Stimulated activated CD4-positive, alpha-beta T cell treated with anti-CD3 and anti-CD28 coated beads, Interleukin-1b, Interleukin-23, amount 100 ng/mL, for 48 hours (primary cell): ENCODE data around the gene ANKRD9.

Source experiments
- DNase-seq: peaks from one replicate; pipeline ENCODE4 v3.0.0-alpha.2; 2020

Gene ANKRD9

DNA sequence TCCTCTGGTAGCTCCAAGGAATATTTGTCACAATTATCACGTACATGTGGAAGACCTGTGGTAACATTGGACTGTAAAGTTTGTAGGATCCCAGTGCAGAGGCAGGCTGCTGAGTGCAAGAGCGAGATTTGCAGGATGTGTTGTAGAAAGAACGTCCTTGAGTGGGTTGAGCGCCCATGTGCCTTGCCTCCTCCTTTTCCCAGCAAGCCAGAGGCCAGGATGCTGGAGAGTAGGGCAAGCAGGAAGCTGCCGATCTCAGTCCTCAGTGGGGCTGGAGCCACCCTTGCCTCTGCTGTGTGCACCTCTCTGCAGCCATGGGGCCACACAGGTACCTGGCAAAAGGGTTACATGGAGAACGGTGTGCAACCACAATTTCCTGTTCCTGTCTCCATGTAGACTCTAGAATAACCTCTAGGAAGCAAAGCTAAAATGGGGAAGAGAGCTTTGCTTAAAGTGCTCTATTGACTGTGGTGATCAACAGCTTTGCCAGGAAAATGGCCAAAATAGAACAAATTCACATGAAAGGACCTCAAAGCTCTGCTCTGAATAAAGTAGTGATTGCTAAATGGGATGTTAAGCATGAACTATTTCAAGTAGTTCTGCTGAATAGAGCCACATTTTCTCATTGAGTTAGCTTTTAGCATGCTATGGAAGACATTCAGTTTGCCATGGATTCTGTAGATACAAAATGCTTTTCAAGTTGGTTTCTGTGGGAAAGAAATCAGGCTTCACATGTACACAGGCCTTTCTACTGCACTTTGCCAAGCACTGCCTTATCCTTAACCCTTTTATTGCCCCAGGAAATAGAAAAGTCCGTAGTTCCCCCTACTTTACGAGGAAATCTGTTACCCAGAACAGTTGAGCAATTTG lies 37.4 kb downstream of the ANKRD9 start:
- no peak for DNase-seq

DNA sequence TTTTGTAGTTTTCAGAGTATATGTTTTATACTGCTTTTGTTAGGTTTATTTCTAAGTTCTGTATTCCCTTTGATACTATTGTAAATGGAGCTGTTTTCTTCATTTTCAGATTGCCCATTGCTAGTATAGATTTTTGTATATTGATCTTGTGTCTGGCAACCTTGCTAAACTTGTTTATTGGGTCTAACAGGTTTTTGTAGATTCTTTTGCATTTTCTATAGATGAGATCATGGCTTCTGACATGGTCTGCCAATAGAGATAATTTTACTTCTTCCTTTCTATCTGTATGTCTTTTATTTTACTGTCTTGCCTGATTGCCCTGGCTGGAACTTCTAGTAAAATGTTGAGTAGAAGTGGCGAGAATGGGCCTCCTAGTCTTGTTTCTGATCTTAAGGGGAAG lies 40.3 kb downstream of the ANKRD9 start:
- DNase-seq, result no peak

DNA sequence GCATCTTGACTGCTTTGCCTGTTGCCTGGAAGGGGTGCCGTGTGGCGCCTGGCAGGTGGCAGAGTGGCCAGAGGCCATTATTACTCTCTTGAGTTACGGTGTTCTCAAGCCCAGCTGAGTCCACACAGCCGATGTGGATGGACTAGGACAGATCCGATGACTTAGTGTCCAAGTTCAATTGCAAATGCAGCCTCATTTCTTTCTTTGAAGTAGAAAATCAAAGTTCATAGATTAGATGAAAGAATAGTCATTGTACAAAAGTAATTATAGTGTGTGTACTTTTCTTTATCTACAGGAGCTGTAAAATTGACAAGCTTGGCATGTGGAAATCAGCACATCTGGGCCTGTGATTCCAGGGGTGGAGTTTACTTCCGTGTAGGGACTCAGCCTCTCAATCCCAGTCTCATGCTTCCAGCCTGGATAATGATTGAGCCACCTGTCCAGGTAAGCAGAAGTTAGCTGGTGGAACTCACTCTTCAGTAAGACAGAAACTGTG lies 44.7 kb downstream of the ANKRD9 start:
- no peak for DNase-seq

DNA sequence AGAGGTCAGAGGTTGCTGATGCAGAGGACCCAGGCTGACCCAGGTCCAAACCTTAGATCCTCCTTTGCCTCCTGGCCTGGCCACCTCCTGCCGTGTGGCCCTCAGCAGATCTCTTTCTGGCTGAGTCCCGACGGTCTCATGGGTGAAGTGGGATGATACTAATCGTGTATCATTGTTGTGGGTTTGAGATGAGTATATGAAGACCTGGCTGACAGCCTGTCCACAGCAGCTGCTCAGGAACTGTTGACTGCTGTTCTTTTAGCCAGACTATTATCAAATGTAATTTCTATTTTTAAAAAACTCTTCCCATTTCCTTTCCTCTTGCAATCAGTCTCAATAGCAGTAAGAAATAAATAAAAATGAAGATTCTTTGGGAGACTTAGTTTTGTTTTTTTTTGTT lies 45.6 kb downstream of the ANKRD9 start:
- no peak for DNase-seq

DNA sequence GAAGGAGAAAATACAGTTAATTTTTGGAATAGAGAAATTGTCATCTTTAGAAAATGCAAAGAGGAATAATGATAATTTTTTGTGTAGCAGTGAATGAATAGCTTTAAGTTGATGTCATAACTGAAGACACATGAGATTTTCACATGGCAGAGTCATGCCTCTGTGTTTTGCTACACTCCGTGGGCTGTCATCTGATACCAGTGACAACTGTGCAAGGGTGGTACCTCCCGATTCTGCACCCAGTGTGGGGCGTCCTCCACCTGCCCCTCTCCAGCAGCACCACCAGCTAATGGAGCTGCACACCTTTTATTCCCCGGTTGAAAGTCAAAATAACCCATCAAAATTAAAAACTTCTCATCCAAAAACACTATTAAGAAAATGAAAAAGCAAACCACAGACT lies 47.2 kb downstream of the ANKRD9 start:
- DNase-seq, result no peak

DNA sequence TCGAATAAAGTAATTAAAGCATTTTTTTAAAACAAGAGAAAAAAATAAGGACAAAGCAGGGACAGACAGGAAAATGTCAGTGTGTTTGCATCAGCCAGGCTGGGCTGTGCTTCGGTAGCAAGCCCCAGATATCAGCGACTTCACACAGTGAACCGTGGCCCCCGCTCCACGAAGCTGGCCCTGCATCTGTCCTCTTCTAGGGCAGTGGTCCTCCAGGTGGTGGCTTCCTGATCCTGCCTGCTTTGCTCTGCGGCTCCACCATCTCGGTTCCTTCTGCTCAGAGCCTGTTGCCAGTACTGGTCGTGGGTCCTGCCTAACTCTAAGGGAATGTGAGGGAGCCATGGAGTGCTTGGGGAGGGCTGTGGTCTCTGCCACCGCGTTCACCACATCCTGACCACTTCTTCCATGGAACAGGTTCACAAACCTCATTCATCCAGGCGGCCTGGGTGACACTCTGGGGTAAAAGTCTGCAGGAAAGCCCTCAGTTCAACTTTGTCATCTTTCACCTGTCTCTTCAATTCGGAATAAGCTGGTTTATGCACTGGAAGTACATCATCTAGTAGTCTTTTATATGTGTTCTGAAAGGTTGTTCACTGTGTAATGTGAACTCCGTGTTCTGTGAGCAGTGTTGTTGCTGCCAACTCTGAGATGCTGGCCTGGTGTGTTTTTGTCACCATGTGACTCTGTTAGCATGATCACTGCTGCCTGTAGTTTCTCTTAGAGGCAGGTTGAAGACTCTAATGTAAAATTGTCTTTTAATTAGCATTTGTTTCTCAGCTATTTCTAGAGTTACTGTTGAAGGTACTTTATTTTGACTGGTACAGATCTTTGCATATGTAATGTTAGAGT lies 47.9 kb downstream of the ANKRD9 start:
- DNase-seq, result no peak

DNA sequence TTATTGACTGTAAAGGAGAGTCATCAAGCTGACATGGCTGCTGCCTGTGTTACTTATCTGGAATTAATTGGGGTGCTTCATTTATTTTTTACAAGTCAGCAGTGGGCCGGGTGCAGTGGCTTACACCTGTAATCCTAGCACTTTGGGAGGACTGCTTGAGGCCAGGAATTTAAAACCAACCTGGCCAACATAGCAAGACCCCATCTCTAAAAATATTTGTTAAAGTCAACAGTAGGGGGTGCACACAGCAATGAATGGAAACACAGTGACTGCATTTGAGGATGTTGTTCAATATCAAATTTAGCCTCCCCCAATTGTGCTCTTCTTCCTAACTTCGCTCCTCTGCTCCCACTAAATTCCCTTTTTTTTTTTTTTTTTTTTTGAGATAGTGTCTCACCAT lies 52.1 kb downstream of the ANKRD9 start:
- DNase-seq, result no peak

DNA sequence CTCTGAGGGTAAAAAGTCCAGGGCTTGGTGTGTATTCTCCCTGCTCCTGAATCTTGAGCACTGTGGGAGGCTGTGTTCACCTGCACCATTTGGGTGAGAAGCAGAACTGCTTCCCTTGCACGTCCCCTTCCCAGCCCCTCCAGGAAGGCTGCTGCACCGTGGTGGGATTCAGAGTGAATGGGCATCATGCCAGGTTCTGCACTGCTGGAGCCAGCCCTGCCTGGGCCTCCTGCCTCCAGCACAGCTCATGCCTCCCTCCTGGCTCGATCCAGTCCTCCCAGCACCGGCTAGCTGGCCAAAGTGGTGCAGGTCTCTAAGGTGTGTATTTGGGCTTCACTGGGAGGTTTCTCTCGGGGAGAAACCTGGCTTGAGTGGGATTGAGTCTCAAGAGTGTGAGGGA lies 54.9 kb downstream of the ANKRD9 start:
- DNase-seq, result no peak

DNA sequence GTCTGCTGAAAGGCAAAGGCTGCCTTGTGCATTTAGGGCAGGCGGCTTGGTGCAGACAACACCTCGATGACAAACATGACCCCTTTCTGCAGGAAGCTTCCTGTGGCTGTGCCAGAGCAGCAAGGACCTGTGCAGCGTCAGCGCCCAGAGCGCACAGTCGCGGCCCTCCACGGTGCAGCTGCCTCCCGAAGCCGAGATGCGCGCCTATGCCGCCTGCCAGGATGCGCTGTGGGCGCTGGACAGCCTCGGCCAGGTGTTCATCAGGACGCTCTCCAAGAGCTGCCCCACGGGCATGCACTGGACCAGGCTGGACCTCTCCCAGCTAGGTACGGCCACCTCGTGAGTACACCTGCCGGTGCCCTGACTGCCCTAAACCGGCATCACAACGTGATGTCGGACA lies 57.3 kb downstream of the ANKRD9 start:
- DNase-seq, result no peak
